Measurements from ENCODE around the gene CADPS.

- TF ChIP-seq CTCF (conservative IDR thresholded peaks at IDR 0.05; ENCODE audit: low read length) (no peak), EZH2phosphoT487 (IDR thresholded peaks at IDR 0.05; ENCODE audit: borderline replicate concordance) (no peak)
These were observed 94.1 kb downstream of the CADPS start for GRCh38 chr3:62781121-62781520.

Data from Loucy (cell line).